Naive thymus-derived CD4-positive, alpha-beta T cell (primary cell): ENCODE measurements around the gene PRPF6. TPM values are rescaled to one million over a fixed set of nuclear protein-coding genes. Genes with fewer than 3 reads are reported as not detected.
A peak's percentile ranks its signal among the peaks of the same experiment; 100 is the strongest.

Experiments used
- ATAC-seq: fragments of 150-1000 bp; cut with Tn5 transposase; 2 replicates; pipeline ENCODE4 v1.10.0; 2021; ENCODE audit warnings: mild to moderate bottlenecking, moderate library complexity
- CTCF ChIA-PET: fragments of 350-600 bp; sonication (Branson Sonifier 250); formaldehyde crosslinking; loops from one replicate; lab custom pipeline; 2021; ENCODE audit warnings: antibody characterized with exemption; lab: Charles Lee
- POLR2A ChIA-PET: fragments of 350-600 bp; sonication (Branson Sonifier 250); formaldehyde crosslinking; loops from one replicate; lab custom pipeline; 2021; ENCODE audit warnings: antibody characterized with exemption, inconsistent platforms; lab: Charles Lee
- DNase-seq, 9 donors: peaks; one replicate each; pipeline versions ENCODE4 v3.0.0 to v3.0.0-alpha.2; 2020 to 2022; ENCODE audit warnings: mixed read lengths in 1 of 9
- H3K27ac ChIP-seq: one replicate; pipeline ENCODE4 v1.7.0; 2013; ENCODE audit warnings: mild to moderate bottlenecking, low read depth, low read length, moderate library complexity
- H3K27me3 ChIP-seq, 2 donors: one replicate each; pipeline ENCODE4 v1.7.0; 2013; ENCODE audit warnings: low read length in 2 of 2, mild to moderate bottlenecking in 2 of 2, moderate library complexity in 2 of 2; ENCODE audit not compliant: control insufficient read depth in 2 of 2, insufficient read depth in 2 of 2
- H3K36me3 ChIP-seq, 3 experiments: 1 replicate in 2 of 3; 2 replicates in 1 of 3; pipeline ENCODE4 v1.7.0; 2013; ENCODE audit warnings: low read length in 3 of 3, mild to moderate bottlenecking in 3 of 3, moderate library complexity in 1 of 3; ENCODE audit not compliant: insufficient read depth in 3 of 3, control insufficient read depth in 2 of 3
- H3K4me1 ChIP-seq, 2 donors: one replicate each; pipeline ENCODE4 v1.7.0; 2013; ENCODE audit warnings: low read length in 2 of 2, mild to moderate bottlenecking in 2 of 2, moderate library complexity in 1 of 2; ENCODE audit not compliant: control insufficient read depth in 2 of 2, insufficient read depth in 2 of 2
- H3K4me3 ChIP-seq: 2 replicates; pipeline ENCODE4 v1.7.0; 2013; ENCODE audit warnings: mild to moderate bottlenecking, low read length
- H3K9me3 ChIP-seq, 3 experiments: 1 replicate in 2 of 3; 2 replicates in 1 of 3; pipeline ENCODE4 v1.7.0; 2013; ENCODE audit warnings: low read length in 3 of 3; ENCODE audit not compliant: control insufficient read depth in 2 of 3
- H3K27ac Mint-ChIP-seq, 9 donors: one replicate each; pipeline ENCODE4 v1.8.0; 2020 to 2022; ENCODE audit warnings: mixed read lengths in 9 of 9, mild to moderate bottlenecking in 8 of 9, moderate library complexity in 5 of 9, inconsistent platforms in 2 of 9
- H3K27me3 Mint-ChIP-seq, 5 donors: one replicate each; pipeline ENCODE4 v1.8.0; 2021 to 2022; ENCODE audit warnings: mixed read lengths in 5 of 5, mild to moderate bottlenecking in 1 of 5
- H3K36me3 Mint-ChIP-seq, 5 donors: one replicate each; pipeline ENCODE4 v1.8.0; 2020 to 2022; ENCODE audit warnings: mixed read lengths in 5 of 5, mild to moderate bottlenecking in 3 of 5, inconsistent platforms in 1 of 5
- H3K4me1 Mint-ChIP-seq, 7 donors: one replicate each; pipeline ENCODE4 v1.8.0; 2020 to 2022; ENCODE audit warnings: mixed read lengths in 7 of 7, mild to moderate bottlenecking in 3 of 7, inconsistent platforms in 1 of 7
- H3K4me3 Mint-ChIP-seq, 10 donors: one replicate each; pipeline ENCODE4 v1.8.0; 2020 to 2022; ENCODE audit warnings: mild to moderate bottlenecking in 10 of 10, mixed read lengths in 10 of 10, moderate library complexity in 6 of 10, inconsistent platforms in 2 of 10
- H3K9me3 Mint-ChIP-seq, 11 donors: one replicate each; pipeline ENCODE4 v1.8.0; 2020 to 2022; ENCODE audit warnings: mixed read lengths in 11 of 11, mild to moderate bottlenecking in 4 of 11, inconsistent platforms in 1 of 11, moderate library complexity in 1 of 11
- intact Hi-C, 2 donors: fragments of 100-400 bp; cut with micrococcal nuclease; formaldehyde crosslinking; loops; one replicate each; pipeline ENCODE4 v1.15.1; 2023
- polyA plus RNA-seq, 2 donors: library from polyadenylated mRNA; unstranded; fragments of 300-500 nt; fragmentation: Illumina TruSeq; gene quantifications; one replicate each; pipeline ENCODE4 v1.2.3, GENCODE V29; 2021
- total RNA-seq, 6 experiments: library from RNA in 5 of 6; stranded (reverse) in 5 of 6; gene quantifications; 1 replicate in 5 of 6; 2 replicates in 1 of 6; pipeline ENCODE4 v1.2.3 and lab custom pipeline; 2021 to 2026

Gene PRPF6
- total and polyA plus RNA-seq, 7 experiments from 2014 or later: 71.2 to 127 (median 86.9) TPM

DNA sequence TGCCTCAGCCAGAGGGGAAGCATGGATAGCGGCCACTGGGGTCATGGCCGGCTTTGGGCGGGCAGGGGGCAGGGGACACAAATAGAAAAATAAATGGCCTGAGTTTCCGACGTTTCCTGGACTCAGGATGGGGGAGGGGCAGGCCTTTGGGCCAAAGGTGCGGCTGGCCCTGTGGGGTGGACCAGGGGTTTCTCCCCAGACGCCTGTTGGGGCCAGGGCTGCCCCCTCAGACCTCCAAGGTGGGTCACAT, 75.6 kb downstream of the PRPF6 start:
- H3K27ac Mint-ChIP-seq: no peak overlapping the region
- no peak overlapping the region for H3K4me3 Mint-ChIP-seq
- DNase-seq (no peak), ATAC-seq (no peak)
- H3K9me3 Mint-ChIP-seq: no peaks in the 10 kb centered on the region
- peaks cover 0 to 7% of the 10 kb centered on the region in 2 donors for H3K27me3 ChIP-seq
- peaks cover 5 to 10% (median 8%) of the 10 kb centered on the region in 5 donors for H3K27me3 Mint-ChIP-seq
- no peaks in the 10 kb centered on the region for H3K9me3 ChIP-seq
- H3K4me1 Mint-ChIP-seq: peaks cover 0 to 26% (median 8%) of the 10 kb centered on the region in 7 donors
- CTCF ChIA-PET: no interaction called here
- H3K36me3 Mint-ChIP-seq: peaks cover 0 to 2% (median 0%) of the 10 kb centered on the region in 5 donors
- no peak overlapping the region for H3K27ac ChIP-seq
- H3K36me3 ChIP-seq: no peaks in the 10 kb centered on the region
- POLR2A ChIA-PET: interaction anchor here (1.9 kb wide), 1 partner anchor 16 kb away, joined by 23 read pairs; no protein-coding TSS in a partner anchor
- peaks cover 0 to 8% of the 10 kb centered on the region in 2 donors for H3K4me1 ChIP-seq
- H3K4me3 ChIP-seq: no peak overlapping the region
- intact Hi-C loops: loop anchor here in 1 of 2 donors (5.0 kb wide), 1 partner anchor 519 kb away; the partner anchor contains the start of gene PTK6

- CTCF ChIA-PET: interaction anchor here (0.6 to 4.3 kb wide), 9 partner anchors 10 to 532 kb away, joined by 3 to 54 read pairs (median 3); partner anchors contain the start of genes C20orf204 and PRPF6
- peak overlapping the region; percentile 44 to 85 (median 72) for H3K4me3 Mint-ChIP-seq
- DNase-seq (peak in 1 of 9 donors; percentile 35), ATAC-seq (peak; percentile 58)
- peak overlapping the region; percentile 16 for H3K4me3 ChIP-seq
- no peaks in the 10 kb centered on the region for H3K9me3 ChIP-seq
- POLR2A ChIA-PET: interaction anchor here (0.7 to 1.9 kb wide), 5 partner anchors 16 to 77 kb away, joined by 3 to 23 read pairs (median 3); partner anchors contain the start of gene PRPF6
- H3K9me3 Mint-ChIP-seq: no peaks in the 10 kb centered on the region
- H3K27ac Mint-ChIP-seq: peak overlapping the region in 7 of 9 donors; percentile 14 to 82 (median 52)
- H3K27me3 ChIP-seq: peaks cover 0 to 2% of the 10 kb centered on the region in 2 donors
- no peaks in the 10 kb centered on the region for H3K36me3 ChIP-seq
- H3K4me1 Mint-ChIP-seq: peaks cover 0 to 28% (median 9%) of the 10 kb centered on the region in 7 donors
- peak overlapping the region; percentile 43 for H3K27ac ChIP-seq
- H3K27me3 Mint-ChIP-seq: peaks cover 4 to 8% (median 6%) of the 10 kb centered on the region in 5 donors
- intact Hi-C loops: loop anchor here (1.0 to 5.0 kb wide), 6 partner anchors 8 to 520 kb away; partner anchors contain the start of genes PTK6 (in 1 of the 2) and SOX18 (in 1 of the 2)
- peaks cover 0 to 2% (median 0%) of the 10 kb centered on the region in 5 donors for H3K36me3 Mint-ChIP-seq
- peaks cover 0 to 8% of the 10 kb centered on the region in 2 donors for H3K4me1 ChIP-seq
These were observed 76.1 kb downstream of the PRPF6 start for GRCh38 chr20:64056889-64057627.

DNA sequence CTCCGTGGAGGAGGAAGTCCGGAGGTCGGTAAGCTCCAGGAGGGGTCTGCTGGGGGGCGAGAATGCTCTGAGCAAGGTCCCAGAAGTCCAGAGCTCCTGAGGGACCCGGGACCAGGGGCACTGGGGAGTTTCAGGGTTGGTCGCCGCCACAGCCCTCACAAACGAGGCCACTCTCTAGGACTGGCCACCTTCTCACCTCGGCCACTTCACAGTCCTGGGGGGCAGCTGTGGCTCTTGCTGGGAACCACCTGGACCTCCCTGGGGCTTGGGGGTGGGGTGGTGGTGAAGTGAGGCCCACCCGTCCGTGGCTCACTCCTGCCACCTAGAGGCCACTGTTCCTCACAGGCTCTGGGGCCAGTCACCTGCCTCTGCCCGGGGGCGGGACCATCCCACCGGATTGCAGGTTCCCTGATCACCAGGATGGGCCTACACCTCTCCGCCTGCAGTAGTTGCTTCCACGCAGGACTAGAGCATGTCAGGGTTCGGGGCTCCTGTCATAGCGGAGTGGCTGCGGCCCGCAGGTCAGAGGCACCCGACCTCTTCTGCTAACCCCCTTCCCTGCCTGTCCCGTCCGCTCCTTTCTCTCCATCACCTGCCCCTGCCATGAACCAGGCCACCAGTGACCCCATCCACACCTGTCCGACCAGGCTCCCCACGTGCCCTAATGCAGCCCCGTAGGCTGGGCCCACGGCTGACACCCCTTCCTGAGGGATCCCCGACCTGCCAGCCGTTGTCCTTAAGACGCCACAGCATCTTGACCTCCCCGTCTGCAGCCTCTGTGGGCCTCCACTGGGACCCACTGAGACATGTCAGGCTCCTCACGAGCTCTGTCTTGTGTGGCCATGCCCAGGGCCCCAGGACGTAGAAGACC, 76.9 kb downstream of the PRPF6 start:
- Histone ChIP-seq H3K9me3 (no peaks in the 10 kb centered on the region), H3K4me1 (peaks cover 0 to 15% of the 10 kb centered on the region in 2 donors), H3K36me3 (no peaks in the 10 kb centered on the region), H3K4me3 (peak overlapping the region; percentile 16), H3K27me3 (no peaks in the 10 kb centered on the region), H3K27ac (peak overlapping the region; percentile 43)
- POLR2A ChIA-PET: interaction anchor here (0.7 to 1.9 kb wide), 5 partner anchors 17 to 77 kb away, joined by 3 to 23 read pairs (median 3); partner anchors contain the start of gene PRPF6
- Mint-ChIP-seq H3K36me3 (peaks cover 0 to 2% (median 0%) of the 10 kb centered on the region in 5 donors), H3K27me3 (peaks cover 4 to 8% (median 5%) of the 10 kb centered on the region in 5 donors), H3K4me1 (peaks cover 0 to 30% (median 11%) of the 10 kb centered on the region in 7 donors), H3K4me3 (peak overlapping the region; percentile 52 to 85 (median 72)), H3K27ac (peak overlapping the region in 7 of 9 donors; percentile 14 to 82 (median 52)), H3K9me3 (no peaks in the 10 kb centered on the region)
- intact Hi-C loops: loop anchor here (1.0 to 5.0 kb wide), 6 partner anchors 9 to 521 kb away; partner anchors contain the start of genes PTK6 (in 1 of the 2) and SOX18 (in 1 of the 2)
- DNase-seq (peak; percentile 55 to 86 (median 69)), ATAC-seq (peak; percentile 89)
- CTCF ChIA-PET: interaction anchor here (0.5 to 4.3 kb wide), 10 partner anchors 11 to 532 kb away, joined by 3 to 54 read pairs (median 3); partner anchors contain the start of genes C20orf204 and PRPF6

GRCh38 chr20:64058536-64058935, 77.6 kb downstream of the PRPF6 start:
- H3K4me3 ChIP-seq: no peak overlapping the region
- intact Hi-C loops: loop anchor here in 1 of 2 donors (5.0 kb wide), 1 partner anchor 521 kb away; the partner anchor contains the start of gene PTK6
- CTCF ChIA-PET: interaction anchor here (4.3 kb wide), 1 partner anchor 19 kb away, joined by 54 read pairs; no protein-coding TSS in a partner anchor
- H3K27me3 Mint-ChIP-seq: peaks cover 0 to 3% (median under 1%) of the 10 kb centered on the region in 5 donors
- no peaks in the 10 kb centered on the region for H3K9me3 Mint-ChIP-seq
- no peaks in the 10 kb centered on the region for H3K36me3 ChIP-seq
- H3K27ac ChIP-seq: no peak overlapping the region
- no peaks in the 10 kb centered on the region for H3K9me3 ChIP-seq
- peaks cover under 1 to 30% (median 11%) of the 10 kb centered on the region in 7 donors for H3K4me1 Mint-ChIP-seq
- H3K4me3 Mint-ChIP-seq: peak overlapping the region in 3 of 10 donors; percentile 9 to 85 (median 81)
- H3K27ac Mint-ChIP-seq: peak overlapping the region in 2 of 9 donors; percentile 15 to 55
- no peaks in the 10 kb centered on the region for H3K27me3 ChIP-seq
- H3K4me1 ChIP-seq: peaks cover 0 to 16% of the 10 kb centered on the region in 2 donors
- peaks cover 0 to 2% (median 0%) of the 10 kb centered on the region in 5 donors for H3K36me3 Mint-ChIP-seq
- POLR2A ChIA-PET: interaction anchor here (1.8 kb wide), 1 partner anchor 78 kb away, joined by 6 read pairs; the partner anchor contains the start of gene PRPF6
- DNase-seq (no peak), ATAC-seq (no peak)

DNA sequence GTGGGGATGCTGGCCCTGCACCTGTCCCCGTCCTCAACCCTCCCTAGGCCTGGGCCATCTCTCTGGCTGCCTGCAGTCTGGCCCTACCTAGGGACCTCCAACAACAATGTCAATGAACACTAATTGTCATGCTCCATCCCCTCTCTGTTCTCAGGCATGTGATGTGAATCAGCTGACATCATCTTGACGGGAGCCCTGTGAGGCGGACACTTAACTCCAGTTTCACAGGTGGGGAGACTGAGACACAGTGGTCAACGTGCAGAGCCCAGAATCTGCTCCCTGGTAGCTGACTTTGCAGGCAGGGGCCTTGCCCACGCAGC, 81.3 kb downstream of the PRPF6 start:
- peak overlapping the region; percentile 74 for H3K27ac ChIP-seq
- no peak for DNase-seq
- POLR2A ChIA-PET: interaction anchor here (1.0 to 7.1 kb wide), 11 partner anchors 8 to 541 kb away, joined by 4 to 83 read pairs (median 5); partner anchors contain the start of genes ARFRP1, OPRL1, PRPF6 and RGS19
- CTCF ChIA-PET: interaction anchor here (1.0 to 1.4 kb wide), 4 partner anchors 24 to 81 kb away, joined by 3 to 7 read pairs (median 4); partner anchors contain the start of gene PRPF6
- Mint-ChIP-seq H3K36me3 (peaks cover 0 to 4% (median 0%) of the 10 kb centered on the region in 5 donors), H3K27me3 (no peaks in the 10 kb centered on the region), H3K27ac (peak overlapping the region in 1 of 9 donors; percentile 45), H3K4me3 (peak overlapping the region in 7 of 10 donors; percentile 21 to 95 (median 83)), H3K9me3 (no peaks in the 10 kb centered on the region), H3K4me1 (peaks cover 28 to 53% (median 38%) of the 10 kb centered on the region in 7 donors)
- intact Hi-C loops: loop anchor here (1.0 to 10.0 kb wide), 7 partner anchors 17 to 845 kb away; partner anchors contain the start of genes ABHD16B (in 1 of the 2), ARFRP1 (in 1 of the 2), DNAJC5 (in 1 of the 2) and PTK6 (in 1 of the 2)
- H3K4me1 ChIP-seq: peaks cover 23 to 46% of the 10 kb centered on the region in 2 donors
- no peaks in the 10 kb centered on the region for H3K36me3 ChIP-seq
- peak overlapping the region; percentile 56 for H3K4me3 ChIP-seq
- no peak for ATAC-seq
- H3K9me3 ChIP-seq: no peaks in the 10 kb centered on the region
- H3K27me3 ChIP-seq: no peaks in the 10 kb centered on the region
